ENCODE measurements around the gene CHST7. TPM values are rescaled to one million over a fixed set of nuclear protein-coding genes. Genes with fewer than 3 reads are reported as not detected.
A peak's percentile ranks its signal among the peaks of the same experiment; 100 is the strongest.

Gene CHST7
- total RNA-seq, 2 experiments from 2014 or later: 4.0 to 4.6 TPM

GRCh38 chrX:46636223-46636622 is 62.7 kb downstream of the CHST7 start:
- H3K9me3 ChIP-seq (ENCODE audit: control insufficient read depth in 1 of 2, insufficient read depth in 1 of 2, low read length in 2 of 2): no peaks in the 10 kb centered on the region
- DNase-seq: peak in 1 of 14 experiments; percentile 28
- Mint-ChIP-seq H3K4me3 (no peak overlapping the region), H3K27me3 (no peaks in the 10 kb centered on the region), H3K36me3 (ENCODE audit: low read depth) (no peaks in the 10 kb centered on the region), H3K27ac (no peak overlapping the region), H3K9me3 (no peaks in the 10 kb centered on the region), H3K4me1 (ENCODE audit: low read depth) (peaks cover 8% of the 10 kb centered on the region)
- no peak for ATAC-seq (ENCODE audit: poor library complexity)
- H3K27ac ChIP-seq (ENCODE audit: low read depth in 1 of 2, low read length in 2 of 2): no peak overlapping the region
- H3K36me3 ChIP-seq (ENCODE audit: insufficient read depth, low read length): no peaks in the 10 kb centered on the region
- no peaks in the 10 kb centered on the region for H3K4me1 ChIP-seq (ENCODE audit: insufficient read depth, low read length)
- intact Hi-C loops (cut with DNase I, micrococcal nuclease): no loop called here
- TF ChIP-seq CTCF (IDR thresholded peaks at IDR 0.05): no peak
- no peak overlapping the region for H3K4me3 ChIP-seq (ENCODE audit: low read length)
- H3K27me3 ChIP-seq (ENCODE audit: control insufficient read depth in 1 of 2, insufficient read depth in 2 of 2, low read length in 2 of 2): no peaks in the 10 kb centered on the region
- CTCF ChIA-PET: no interaction called here
- POLR2A ChIA-PET: interaction anchor here (1.1 kb wide), 1 partner anchor 62 kb away, joined by 4 read pairs; no protein-coding TSS in a partner anchor

GRCh38 chrX:46637938-46638337 is 64.4 kb downstream of the CHST7 start:
- no peaks in the 10 kb centered on the region for H3K36me3 ChIP-seq (ENCODE audit: insufficient read depth, low read length)
- ATAC-seq (ENCODE audit: poor library complexity) (no peak), DNase-seq (peak in 2 of 14 experiments; percentile 22 to 36)
- H3K4me3 ChIP-seq (ENCODE audit: low read length): no peak overlapping the region
- Mint-ChIP-seq H3K27me3 (no peaks in the 10 kb centered on the region), H3K4me1 (ENCODE audit: low read depth) (peaks cover 13% of the 10 kb centered on the region), H3K27ac (no peak overlapping the region), H3K9me3 (no peaks in the 10 kb centered on the region), H3K4me3 (no peak overlapping the region), H3K36me3 (ENCODE audit: low read depth) (no peaks in the 10 kb centered on the region)
- no peak for TF ChIP-seq CTCF (IDR thresholded peaks at IDR 0.05)
- intact Hi-C loops (cut with DNase I, micrococcal nuclease): no loop called here
- POLR2A ChIA-PET: no interaction called here
- CTCF ChIA-PET: interaction anchor here (1.2 kb wide), 1 partner anchor 10 kb away, joined by 3 read pairs; no protein-coding TSS in a partner anchor
- no peaks in the 10 kb centered on the region for H3K27me3 ChIP-seq (ENCODE audit: control insufficient read depth in 1 of 2, insufficient read depth in 2 of 2, low read length in 2 of 2)
- H3K27ac ChIP-seq (ENCODE audit: low read depth in 1 of 2, low read length in 2 of 2): no peak overlapping the region
- peaks cover 5% of the 10 kb centered on the region for H3K4me1 ChIP-seq (ENCODE audit: insufficient read depth, low read length)
- no peaks in the 10 kb centered on the region for H3K9me3 ChIP-seq (ENCODE audit: control insufficient read depth in 1 of 2, insufficient read depth in 1 of 2, low read length in 2 of 2)

- Mint-ChIP-seq H3K9me3 (no peaks in the 10 kb centered on the region), H3K27me3 (no peaks in the 10 kb centered on the region), H3K27ac (no peak overlapping the region), H3K4me1 (ENCODE audit: low read depth) (peaks cover 5% of the 10 kb centered on the region), H3K4me3 (no peak overlapping the region), H3K36me3 (ENCODE audit: low read depth) (no peaks in the 10 kb centered on the region)
- intact Hi-C loops (cut with DNase I, micrococcal nuclease): loop anchor here (1.0 to 5.0 kb wide), 4 partner anchors 70 to 261 kb away; partner anchors contain the start of gene CHST7 (in 1 of the 2)
- H3K4me1 ChIP-seq (ENCODE audit: insufficient read depth, low read length): peaks cover 5% of the 10 kb centered on the region
- no peak overlapping the region for H3K27ac ChIP-seq (ENCODE audit: low read depth in 1 of 2, low read length in 2 of 2)
- no peaks in the 10 kb centered on the region for H3K36me3 ChIP-seq (ENCODE audit: insufficient read depth, low read length)
- no peaks in the 10 kb centered on the region for H3K27me3 ChIP-seq (ENCODE audit: control insufficient read depth in 1 of 2, insufficient read depth in 2 of 2, low read length in 2 of 2)
- CTCF ChIA-PET: interaction anchor here (0.7 to 1.5 kb wide), 5 partner anchors 62 to 97 kb away, joined by 3 to 8 read pairs (median 3); partner anchors contain the start of gene ZNF674
- ATAC-seq (ENCODE audit: poor library complexity) (peak; percentile 73), DNase-seq (peak in 4 of 14 experiments; percentile 20 to 57 (median 52))
- H3K4me3 ChIP-seq (ENCODE audit: low read length): no peak overlapping the region
- H3K9me3 ChIP-seq (ENCODE audit: control insufficient read depth in 1 of 2, insufficient read depth in 1 of 2, low read length in 2 of 2): no peaks in the 10 kb centered on the region
- peak; percentile 52 for TF ChIP-seq CTCF (IDR thresholded peaks at IDR 0.05)
- POLR2A ChIA-PET: interaction anchor here (0.6 to 1.5 kb wide), 3 partner anchors 54 to 70 kb away, joined by 4 to 8 read pairs (median 5); no protein-coding TSS in a partner anchor
Observed at GRCh38 chrX:46642145-46642544, 68.6 kb downstream of the CHST7 start.

Measured in CD4-positive, alpha-beta T cell (primary cell).